ENCODE results near the gene PRRC2C. TPM values are rescaled to one million over a fixed set of nuclear protein-coding genes. Genes with fewer than 3 reads are reported as not detected.
"Not testable (repeated sequence)": the region's sequence is repeated elsewhere in the genome, so short reads cannot be mapped to it uniquely, and the experiment has no call there.

The PRRC2C gene
- total RNA-seq, 2 experiments from 2014 or later: 222 to 228 TPM

DNA sequence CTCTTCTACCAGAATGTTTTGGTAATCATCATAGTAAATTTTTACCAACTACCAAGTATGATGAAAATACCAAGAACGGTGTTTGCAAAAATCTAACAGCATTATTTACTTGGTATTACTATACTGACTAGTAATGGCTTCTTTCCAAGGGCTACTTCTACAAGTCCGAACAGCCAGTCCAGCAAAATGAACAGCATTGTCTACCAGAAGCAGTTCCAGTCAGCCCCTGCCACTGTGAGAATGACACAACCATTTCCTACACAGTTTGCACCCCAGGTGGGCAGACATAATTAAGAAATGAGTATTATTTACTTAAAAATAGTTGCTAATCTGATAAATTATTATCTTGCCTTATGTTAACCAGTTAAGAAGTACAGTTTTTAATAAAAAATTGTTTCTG lies 102.9 kb downstream of the PRRC2C start:
- Mint-ChIP-seq H3K4me3 (no peak overlapping the region), H3K9me3 (ENCODE audit: insufficient read depth) (no peaks in the 10 kb centered on the region), H3K27ac (no peak overlapping the region), H3K4me1 (ENCODE audit: low read depth) (no peaks in the 10 kb centered on the region), H3K27me3 (ENCODE audit: low read depth) (no peaks in the 10 kb centered on the region), H3K36me3 (ENCODE audit: low read depth) (peaks cover 75% of the 10 kb centered on the region)
- POLR2A ChIA-PET: no interaction called here
- ATAC-seq (no peak), DNase-seq (no peak)
- CTCF ChIA-PET: interaction anchor here (0.8 kb wide), 1 partner anchor 103 kb away, joined by 3 read pairs; the partner anchor contains the start of gene PRRC2C

DNA sequence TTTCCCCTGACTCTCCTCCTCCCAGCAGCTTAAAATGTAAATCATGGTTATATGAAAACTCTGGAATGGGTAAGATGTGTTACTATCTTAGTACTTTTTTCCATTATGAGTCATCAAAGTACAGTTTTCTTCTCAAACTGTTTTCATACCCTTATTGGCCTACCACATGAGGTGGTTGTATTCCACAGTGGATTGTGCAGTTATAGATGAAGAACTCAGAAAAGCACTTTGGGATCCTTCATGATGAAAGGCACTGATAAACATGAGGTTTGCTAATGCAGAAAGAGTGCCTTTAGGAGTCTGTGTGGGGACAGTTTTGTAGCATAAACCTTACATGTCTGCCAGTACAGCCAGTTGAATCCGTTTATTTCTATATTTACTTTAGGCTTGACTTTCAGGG lies 104.7 kb downstream of the PRRC2C start:
- ATAC-seq (no peak), DNase-seq (no peak)
- POLR2A ChIA-PET: no interaction called here
- H3K4me1 Mint-ChIP-seq (ENCODE audit: low read depth): no peaks in the 10 kb centered on the region
- H3K27ac Mint-ChIP-seq: no peak overlapping the region
- CTCF ChIA-PET: no interaction called here
- no peak overlapping the region for H3K4me3 Mint-ChIP-seq
- H3K36me3 Mint-ChIP-seq (ENCODE audit: low read depth): peaks cover 70% of the 10 kb centered on the region
- H3K9me3 Mint-ChIP-seq (ENCODE audit: insufficient read depth): no peaks in the 10 kb centered on the region
- H3K27me3 Mint-ChIP-seq (ENCODE audit: low read depth): no peaks in the 10 kb centered on the region

- ChIA-PET POLR2A (interaction anchor here (0.6 kb wide), 1 partner anchor 205 kb away, joined by 3 read pairs; no protein-coding TSS in a partner anchor), CTCF (interaction anchor here (1.1 kb wide), 1 partner anchor 50 kb away, joined by 3 read pairs; no protein-coding TSS in a partner anchor)
Observed at GRCh38 chr1:171595324-171595723, 110.0 kb downstream of the PRRC2C start.

GRCh38 chr1:171596119-171596518 lies 110.8 kb downstream of the PRRC2C start:
- no peak overlapping the region for H3K4me3 Mint-ChIP-seq
- CTCF ChIA-PET: no interaction called here

More at GRCh38 chr1:171595324-171595723, 110.0 kb downstream of the PRRC2C start:
- H3K9me3 Mint-ChIP-seq (ENCODE audit: insufficient read depth): no peaks in the 10 kb centered on the region
- H3K27me3 Mint-ChIP-seq (ENCODE audit: low read depth): no peaks in the 10 kb centered on the region
- no peak overlapping the region for H3K27ac Mint-ChIP-seq
- ATAC-seq (no peak), DNase-seq (no peak)
- no peaks in the 10 kb centered on the region for H3K4me1 Mint-ChIP-seq (ENCODE audit: low read depth)
- peaks cover 45% of the 10 kb centered on the region for H3K36me3 Mint-ChIP-seq (ENCODE audit: low read depth)
- no peak overlapping the region for H3K4me3 Mint-ChIP-seq

GRCh38 chr1:171596705-171597104 lies 111.4 kb downstream of the PRRC2C start:
- ChIA-PET CTCF (no interaction called here), POLR2A (no interaction called here)
- no peak overlapping the region for H3K27ac Mint-ChIP-seq
- no peaks in the 10 kb centered on the region for H3K4me1 Mint-ChIP-seq (ENCODE audit: low read depth)
- ATAC-seq (no peak), DNase-seq (no peak)
- peaks cover 31% of the 10 kb centered on the region for H3K36me3 Mint-ChIP-seq (ENCODE audit: low read depth)
- no peaks in the 10 kb centered on the region for H3K27me3 Mint-ChIP-seq (ENCODE audit: low read depth)
- no peaks in the 10 kb centered on the region for H3K9me3 Mint-ChIP-seq (ENCODE audit: insufficient read depth)
- no peak overlapping the region for H3K4me3 Mint-ChIP-seq

More at GRCh38 chr1:171596119-171596518, 110.8 kb downstream of the PRRC2C start:
- H3K27ac Mint-ChIP-seq: no peak overlapping the region
- no peak for ATAC-seq
- no peaks in the 10 kb centered on the region for H3K4me1 Mint-ChIP-seq (ENCODE audit: low read depth)
- no peaks in the 10 kb centered on the region for H3K27me3 Mint-ChIP-seq (ENCODE audit: low read depth)
- H3K9me3 Mint-ChIP-seq (ENCODE audit: insufficient read depth): no peaks in the 10 kb centered on the region
- no peak for DNase-seq
- H3K36me3 Mint-ChIP-seq (ENCODE audit: low read depth): peaks cover 37% of the 10 kb centered on the region
- POLR2A ChIA-PET: no interaction called here

- H3K4me1 Mint-ChIP-seq (ENCODE audit: low read depth): no peaks in the 10 kb centered on the region
- H3K27ac Mint-ChIP-seq: no peak overlapping the region
- peaks cover 26% of the 10 kb centered on the region for H3K36me3 Mint-ChIP-seq (ENCODE audit: low read depth)
- no peaks in the 10 kb centered on the region for H3K9me3 Mint-ChIP-seq (ENCODE audit: insufficient read depth)
- ChIA-PET CTCF (no interaction called here), POLR2A (no interaction called here)
- DNase-seq (no peak), ATAC-seq (no peak)
- no peaks in the 10 kb centered on the region for H3K27me3 Mint-ChIP-seq (ENCODE audit: low read depth)
- no peak overlapping the region for H3K4me3 Mint-ChIP-seq
Observed at GRCh38 chr1:171597203-171597602, 111.9 kb downstream of the PRRC2C start.

- H3K27me3 Mint-ChIP-seq (ENCODE audit: low read depth); ATAC-seq; POLR2A ChIA-PET; CTCF ChIA-PET; H3K4me3 Mint-ChIP-seq; H3K27ac Mint-ChIP-seq; DNase-seq; H3K4me1 Mint-ChIP-seq (ENCODE audit: low read depth); H3K9me3 Mint-ChIP-seq (ENCODE audit: insufficient read depth): not testable (repeated sequence)
- peaks cover 10% of the 10 kb centered on the region for H3K36me3 Mint-ChIP-seq (ENCODE audit: low read depth)
Observed at GRCh38 chr1:171600310-171600709, 115.0 kb downstream of the PRRC2C start.

GRCh38 chr1:171600862-171601261 lies 115.5 kb downstream of the PRRC2C start:
- Mint-ChIP-seq H3K36me3 (ENCODE audit: low read depth) (peaks cover 9% of the 10 kb centered on the region), H3K27me3 (ENCODE audit: low read depth) (no peaks in the 10 kb centered on the region), H3K4me1 (ENCODE audit: low read depth) (no peaks in the 10 kb centered on the region), H3K27ac (no peak overlapping the region), H3K9me3 (ENCODE audit: insufficient read depth) (no peaks in the 10 kb centered on the region), H3K4me3 (no peak overlapping the region)
- DNase-seq (no peak), ATAC-seq (no peak)
- ChIA-PET CTCF (no interaction called here), POLR2A (no interaction called here)

GRCh38 chr1:171603042-171603441 lies 117.7 kb downstream of the PRRC2C start:
- POLR2A ChIA-PET; H3K36me3 Mint-ChIP-seq (ENCODE audit: low read depth); H3K27ac Mint-ChIP-seq; DNase-seq; H3K27me3 Mint-ChIP-seq (ENCODE audit: low read depth); H3K9me3 Mint-ChIP-seq (ENCODE audit: insufficient read depth); ATAC-seq; H3K4me3 Mint-ChIP-seq; H3K4me1 Mint-ChIP-seq (ENCODE audit: low read depth): not testable (repeated sequence)
- CTCF ChIA-PET: interaction anchor here (1.3 kb wide), 1 partner anchor 118 kb away, joined by 3 read pairs; the partner anchor contains the start of gene PRRC2C

GRCh38 chr1:171606402-171606941 lies 121.1 kb downstream of the PRRC2C start:
- Mint-ChIP-seq H3K36me3 (ENCODE audit: low read depth) (no peaks in the 10 kb centered on the region), H3K27me3 (ENCODE audit: low read depth) (no peaks in the 10 kb centered on the region), H3K4me1 (ENCODE audit: low read depth) (no peaks in the 10 kb centered on the region), H3K27ac (no peak overlapping the region), H3K4me3 (no peak overlapping the region), H3K9me3 (ENCODE audit: insufficient read depth) (no peaks in the 10 kb centered on the region)
- CTCF ChIA-PET: no interaction called here
- POLR2A ChIA-PET: no interaction called here
- ATAC-seq: no peak
- no peak for DNase-seq

- H3K4me3 Mint-ChIP-seq: no peak overlapping the region
- H3K27ac Mint-ChIP-seq: no peak overlapping the region
- CTCF ChIA-PET: no interaction called here
- H3K9me3 Mint-ChIP-seq (ENCODE audit: insufficient read depth): no peaks in the 10 kb centered on the region
- POLR2A ChIA-PET: no interaction called here
- ATAC-seq (no peak), DNase-seq (no peak)
- H3K4me1 Mint-ChIP-seq (ENCODE audit: low read depth): no peaks in the 10 kb centered on the region
- H3K27me3 Mint-ChIP-seq (ENCODE audit: low read depth): no peaks in the 10 kb centered on the region
- no peaks in the 10 kb centered on the region for H3K36me3 Mint-ChIP-seq (ENCODE audit: low read depth)
Observed at GRCh38 chr1:171610385-171610784, 125.1 kb downstream of the PRRC2C start.

- Mint-ChIP-seq H3K36me3 (ENCODE audit: low read depth) (no peaks in the 10 kb centered on the region), H3K27ac (no peak overlapping the region), H3K9me3 (ENCODE audit: insufficient read depth) (no peaks in the 10 kb centered on the region), H3K4me1 (ENCODE audit: low read depth) (no peaks in the 10 kb centered on the region), H3K4me3 (no peak overlapping the region), H3K27me3 (ENCODE audit: low read depth) (no peaks in the 10 kb centered on the region)
- POLR2A ChIA-PET: no interaction called here
- no peak for DNase-seq
- CTCF ChIA-PET: no interaction called here
- ATAC-seq: no peak
Observed at GRCh38 chr1:171611306-171611705, 126.0 kb downstream of the PRRC2C start.

- H3K4me1 Mint-ChIP-seq (ENCODE audit: low read depth): no peaks in the 10 kb centered on the region
- ChIA-PET CTCF (no interaction called here), POLR2A (no interaction called here)
- no peaks in the 10 kb centered on the region for H3K9me3 Mint-ChIP-seq (ENCODE audit: insufficient read depth)
- H3K4me3 Mint-ChIP-seq: no peak overlapping the region
- H3K36me3 Mint-ChIP-seq (ENCODE audit: low read depth): no peaks in the 10 kb centered on the region
- no peak overlapping the region for H3K27ac Mint-ChIP-seq
- DNase-seq (no peak), ATAC-seq (no peak)
- H3K27me3 Mint-ChIP-seq (ENCODE audit: low read depth): peaks cover 3% of the 10 kb centered on the region
Observed at GRCh38 chr1:171613282-171613681, 128.0 kb downstream of the PRRC2C start.
